ENCODE measurements around the gene SH2D3C. TPM values are rescaled to one million over a fixed set of nuclear protein-coding genes. Genes with fewer than 3 reads are reported as not detected.

The SH2D3C gene
- total and polyA plus RNA-seq, 2 of the 4 experiments (the other 2 are of a cell fraction) = under 0.01 to 0.24 TPM

GRCh38 chr9:127707766-127708165 is 70.7 kb downstream of the SH2D3C start:
- Histone ChIP-seq H3K18ac (ENCODE audit: low read depth, low read length) (no peak overlapping the region), H3K4me2 (ENCODE audit: low read depth, low read length) (no peak overlapping the region), H3K14ac (replicated peaks; ENCODE audit: low read depth, low read length) (no peak overlapping the region), H3K36me3 (ENCODE audit: control insufficient read depth, insufficient read depth, low read length) (no peaks in the 10 kb centered on the region), H3K79me1 (ENCODE audit: low read depth in 1 of 2, low read length in 2 of 2) (0 out of 4 replicates have a peak, but pooled peaks cover 0 to 3% of the 10 kb centered on the region in 2 experiments), H4K8ac (ENCODE audit: low read depth in 2 of 2, low read length in 2 of 2) (no peak overlapping the region), H4K5ac (ENCODE audit: low read depth, low read length) (no peak overlapping the region), H4K91ac (ENCODE audit: insufficient read depth, low read depth, low read length) (no peak overlapping the region), H3K4me3 (ENCODE audit: insufficient read depth, low read depth, low read length) (no peak overlapping the region), H2BK5ac (ENCODE audit: low read depth, low read length, poor library complexity, severe bottlenecking) (no peak overlapping the region), H3K4ac (ENCODE audit: low read depth, low read length) (no peak overlapping the region), H2AK9ac (replicated peaks; ENCODE audit: low read depth, low read length, poor library complexity) (no peak overlapping the region), H3K23ac (ENCODE audit: low read depth, low read length) (no peak overlapping the region), H3K27me3 (ENCODE audit: control insufficient read depth, insufficient read depth, low read length) (no peaks in the 10 kb centered on the region; the same call in 1 of the 2 replicates), H3K9me1 (ENCODE audit: insufficient read depth, low read length) (no peaks in the 10 kb centered on the region), H3K9ac (ENCODE audit: low read depth, low read length) (no peak overlapping the region), H2BK120ac (ENCODE audit: low read depth, low read length) (no peak overlapping the region), H2AFZ (replicated peaks; ENCODE audit: low read length, poor library complexity) (no peak overlapping the region), H3K9me3 (ENCODE audit: control insufficient read depth, insufficient read depth, low read length) (no peaks in the 10 kb centered on the region), H4K20me1 (ENCODE audit: insufficient read depth, low read length) (peaks cover 3% of the 10 kb centered on the region; the same call in 1 of the 2 replicates), H2BK15ac (ENCODE audit: low read depth, low read length) (no peak overlapping the region), H2BK20ac (ENCODE audit: low read depth, low read length) (no peak overlapping the region), H3K56ac (ENCODE audit: extremely low read depth, insufficient read depth, low read length) (no peak overlapping the region), H3K4me1 (ENCODE audit: control insufficient read depth, insufficient read depth, low read length) (no peaks in the 10 kb centered on the region), H3K27ac (ENCODE audit: insufficient read depth, low read length) (no peak overlapping the region), H2AK5ac (ENCODE audit: low read depth, low read length) (no peak overlapping the region; the same call in 1 of the 2 replicates)
- in situ Hi-C loops (cut with MboI; ENCODE audit: low sequenced_read_pairs) = no loop called here
- TF ChIP-seq FOS (IDR thresholded peaks at IDR 0.05; ENCODE audit: low read depth, low read length) = no peak
- TF ChIP-seq CHD1 (IDR thresholded peaks at IDR 0.05; ENCODE audit: low read depth, low read length) = no peak
- TF ChIP-seq, protein P1, sequence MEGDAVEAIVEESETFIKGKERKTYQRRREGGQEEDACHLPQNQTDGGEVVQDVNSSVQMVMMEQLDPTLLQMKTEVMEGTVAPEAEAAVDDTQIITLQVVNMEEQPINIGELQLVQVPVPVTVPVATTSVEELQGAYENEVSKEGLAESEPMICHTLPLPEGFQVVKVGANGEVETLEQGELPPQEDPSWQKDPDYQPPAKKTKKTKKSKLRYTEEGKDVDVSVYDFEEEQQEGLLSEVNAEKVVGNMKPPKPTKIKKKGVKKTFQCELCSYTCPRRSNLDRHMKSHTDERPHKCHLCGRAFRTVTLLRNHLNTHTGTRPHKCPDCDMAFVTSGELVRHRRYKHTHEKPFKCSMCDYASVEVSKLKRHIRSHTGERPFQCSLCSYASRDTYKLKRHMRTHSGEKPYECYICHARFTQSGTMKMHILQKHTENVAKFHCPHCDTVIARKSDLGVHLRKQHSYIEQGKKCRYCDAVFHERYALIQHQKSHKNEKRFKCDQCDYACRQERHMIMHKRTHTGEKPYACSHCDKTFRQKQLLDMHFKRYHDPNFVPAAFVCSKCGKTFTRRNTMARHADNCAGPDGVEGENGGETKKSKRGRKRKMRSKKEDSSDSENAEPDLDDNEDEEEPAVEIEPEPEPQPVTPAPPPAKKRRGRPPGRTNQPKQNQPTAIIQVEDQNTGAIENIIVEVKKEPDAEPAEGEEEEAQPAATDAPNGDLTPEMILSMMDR (conservative IDR thresholded peaks at IDR 0.05; ENCODE audit: low read depth, low read length) = no peak
- no peak for TF ChIP-seq USF2 (IDR thresholded peaks at IDR 0.05; ENCODE audit: low read depth, low read length)
- no peak for TF ChIP-seq SMC3 (IDR thresholded peaks at IDR 0.05; ENCODE audit: low read depth, low read length)
- intact Hi-C loops (cut with micrococcal nuclease) = no loop called here
- DNase-seq (no peak), ATAC-seq (ENCODE audit: low read depth) (no peak)
- POLR2A ChIA-PET (ENCODE audit: unreplicated experiment) = no interaction called here
- WGBS, 2 experiments (ENCODE audit: extremely low coverage in 2 of 2, insufficient read length in 1 of 2) = 56% methylated on average over 4 of the region's 5 CpGs; no CpG with 5 or more reads in 1 of the 2 experiments
- dilution Hi-C loops (cut with HindIII; ENCODE audit: low sequenced_read_pairs, unreplicated experiment) = no loop called here
- CTCF ChIA-PET = no interaction called here
- BruUV-seq (replicated peaks) = no TSS peak

All from IMR-90 (cell line).